Neural cell (in vitro differentiated cells): ENCODE data around the gene SPP1. TPM values are rescaled to one million over a fixed set of nuclear protein-coding genes. Genes with fewer than 3 reads are reported as not detected.

Experiments used
- H2AFZ ChIP-seq: fragments of 200-600, 300-800 bp; sonication (generic), shearing (Covaris generic); 2 replicates; pipeline ENCODE4 v1.6.0; 2014; ENCODE audit warnings: low read depth, mild to moderate bottlenecking, antibody characterized with exemption, low read length, moderate library complexity
- H3F3A ChIP-seq: fragments of 200-600 bp; shearing (Covaris generic); 2 replicates; pipeline ENCODE4 v1.6.1; 2016; ENCODE audit warnings: mild to moderate bottlenecking, moderate library complexity, mixed read lengths, antibody characterized with exemption, low read length; ENCODE audit not compliant: insufficient read depth, poor library complexity, severe bottlenecking
- H3K27ac ChIP-seq: fragments of 200-600, 300-800 bp; sonication (generic), shearing (Covaris generic); 2 replicates; pipeline ENCODE4 v1.5.1; 2014; ENCODE audit warnings: mild to moderate bottlenecking, low read length, moderate library complexity
- H3K27me3 ChIP-seq: fragments of 300-800, 200-600 bp; sonication (generic), shearing (Covaris generic); 2 replicates; pipeline ENCODE4 v1.6.0; 2014; ENCODE audit warnings: mild to moderate bottlenecking, low read depth, low read length, moderate library complexity; ENCODE audit not compliant: insufficient read depth
- H3K36me3 ChIP-seq: fragments of 300-800, 200-600 bp; sonication (generic), shearing (Covaris generic); 2 replicates; pipeline ENCODE4 v1.5.1; 2014; ENCODE audit warnings: mild to moderate bottlenecking, antibody characterized with exemption, low read length, moderate library complexity; ENCODE audit not compliant: insufficient read depth
- H3K4me2 ChIP-seq: fragments of 300-800, 200-600 bp; sonication (generic), shearing (Covaris generic); 2 replicates; pipeline ENCODE4 v1.6.0; 2014; ENCODE audit warnings: mild to moderate bottlenecking, low read length
- H3K4me3 ChIP-seq: fragments of 300-800, 200-600 bp; sonication (generic), shearing (Covaris generic); 2 replicates; pipeline ENCODE4 v1.5.1; 2014; ENCODE audit warnings: mild to moderate bottlenecking, low read length, moderate library complexity
- H3K79me2 ChIP-seq: fragments of 200-600 bp; shearing (Covaris generic); replicated peaks from 2 replicates; pipeline ENCODE4 v1.6.0; 2014; ENCODE audit warnings: mild to moderate bottlenecking, low read length, moderate library complexity; ENCODE audit not compliant: insufficient read depth
- H3K9ac ChIP-seq: fragments of 300-800, 200-600 bp; sonication (generic), shearing (Covaris generic); 2 replicates; pipeline ENCODE4 v1.6.1; 2016; ENCODE audit warnings: mild to moderate bottlenecking, low read length, mixed read lengths
- H3K9me2 ChIP-seq: fragments of 200-600 bp; shearing (Covaris generic); 2 replicates; pipeline ENCODE4 v1.6.1; 2016; ENCODE audit warnings: mild to moderate bottlenecking, low read length, mixed read lengths; ENCODE audit not compliant: insufficient read depth
- H3K9me3 ChIP-seq: fragments of 200-600, 300-800 bp; sonication (generic), shearing (Covaris generic); 2 replicates; pipeline ENCODE4 v1.6.1; 2016; ENCODE audit warnings: mild to moderate bottlenecking, mixed run types, low read length, moderate library complexity, mixed read lengths
- H4K20me1 ChIP-seq: fragments of 200-600 bp; shearing (Covaris generic); 2 replicates; pipeline ENCODE4 v1.6.1; 2016; ENCODE audit warnings: mild to moderate bottlenecking, mixed run types; ENCODE audit not compliant: insufficient read depth
- CTCF ChIP-seq: fragments of 450-650 bp; IDR thresholded peaks from 2 replicates; pipeline ENCODE4 v1.5.1; 2014; ENCODE audit warnings: antibody characterized with exemption, mild to moderate bottlenecking, moderate library complexity; ENCODE audit not compliant: poor library complexity, severe bottlenecking
- EP300 ChIP-seq: fragments of 450-650 bp; conservative IDR thresholded peaks from 2 replicates; pipeline ENCODE4 v1.6.1; 2014; ENCODE audit warnings: antibody characterized with exemption, mild to moderate bottlenecking, moderate library complexity; ENCODE audit not compliant: poor library complexity, severe bottlenecking
- EZH2 ChIP-seq: fragments of 200-600, 300-800 bp; shearing (Covaris generic), sonication (generic); IDR thresholded peaks from 2 replicates; pipeline ENCODE4 v1.6.1; 2014; ENCODE audit warnings: antibody characterized with exemption, low read length, borderline replicate concordance, mild to moderate bottlenecking; ENCODE audit not compliant: insufficient read depth, poor library complexity, severe bottlenecking
- MXI1 ChIP-seq: fragments of 450-650 bp; conservative IDR thresholded peaks from 2 replicates; pipeline ENCODE4 v1.6.1; 2014; ENCODE audit warnings: antibody characterized with exemption, mild to moderate bottlenecking; ENCODE audit not compliant: poor library complexity, severe bottlenecking
- POLR2AphosphoS5 ChIP-seq: IDR thresholded peaks from 2 replicates; pipeline ENCODE4 v1.6.1; 2012
- RAD21 ChIP-seq: fragments of 450-650 bp; conservative IDR thresholded peaks from 2 replicates; pipeline ENCODE4 v1.6.1; 2014; ENCODE audit warnings: antibody characterized with exemption, mild to moderate bottlenecking, moderate library complexity
- REST ChIP-seq: IDR thresholded peaks from 2 replicates; pipeline ENCODE4 v1.6.1; 2012; ENCODE audit warnings: borderline replicate concordance
- SMC3 ChIP-seq: fragments of 450-650 bp; conservative IDR thresholded peaks from 2 replicates; pipeline ENCODE4 v1.6.1; 2014; ENCODE audit warnings: antibody characterized with exemption, mild to moderate bottlenecking, moderate library complexity; ENCODE audit not compliant: poor library complexity
- TAF1 ChIP-seq: IDR thresholded peaks from 2 replicates; pipeline ENCODE4 v1.6.1; 2012; ENCODE audit warnings: low read depth
- polyA plus RNA-seq: library from polyadenylated mRNA; depleted of rRNA; stranded (reverse); fragments of >200 nt; gene quantifications from 2 replicates; pipeline ENCODE4 v1.2.3, GENCODE V29; 2014

SPP1 gene
- polyA plus RNA-seq, 1 donor from 2014 or later = 0.35 TPM

GRCh38 chr4:87947381-87948160, 27.9 kb upstream of the SPP1 start:
- Histone ChIP-seq H3K36me3 (no peaks in the 10 kb centered on the region), H3K27ac (no peak overlapping the region), H3K79me2 (no peaks in the 10 kb centered on the region), H3K9ac (no peak overlapping the region), H3K9me2 (no peaks in the 10 kb centered on the region), H3F3A (no peaks in the 10 kb centered on the region), H2AFZ (no peak overlapping the region), H4K20me1 (no peaks in the 10 kb centered on the region), H3K27me3 (no peaks in the 10 kb centered on the region), H3K4me3 (no peak overlapping the region), H3K4me2 (no peak overlapping the region), H3K9me3 (no peaks in the 10 kb centered on the region)
- TF ChIP-seq EP300 (no peak), SMC3 (no peak), TAF1 (no peak), RAD21 (no peak), POLR2AphosphoS5 (no peak), MXI1 (no peak), EZH2 (no peak), CTCF (no peak), REST (no peak)

- H3K4me2 ChIP-seq = no peak overlapping the region
- no peaks in the 10 kb centered on the region for H3K9me2 ChIP-seq
- no peaks in the 10 kb centered on the region for H3F3A ChIP-seq
- H4K20me1 ChIP-seq = no peaks in the 10 kb centered on the region
- no peaks in the 10 kb centered on the region for H3K9me3 ChIP-seq
- H3K4me3 ChIP-seq = no peak overlapping the region
- TF ChIP-seq TAF1 (no peak), RAD21 (no peak), MXI1 (no peak), REST (no peak), CTCF (no peak), POLR2AphosphoS5 (no peak), EP300 (no peak), SMC3 (no peak), EZH2 (no peak)
- H3K36me3 ChIP-seq = no peaks in the 10 kb centered on the region
- H3K27ac ChIP-seq = no peak overlapping the region
- H3K79me2 ChIP-seq = no peaks in the 10 kb centered on the region
- H3K9ac ChIP-seq = no peak overlapping the region
- H2AFZ ChIP-seq = no peak overlapping the region
- H3K27me3 ChIP-seq = no peaks in the 10 kb centered on the region
Measured at GRCh38 chr4:87949961-87950360, 25.6 kb upstream of the SPP1 start.
